WI38 (cell line): ENCODE data around the gene SULT1B1.

Experiments
- H3K4me3 ChIP-seq: 2 replicates; pipeline ENCODE4 v1.5.1; 2011; ENCODE audit warnings: low read depth, mild to moderate bottlenecking, control low read depth, low read length
- CTCF ChIP-seq: IDR thresholded peaks from 2 replicates; pipeline ENCODE4 v1.5.1; 2012; ENCODE audit warnings: low read depth, mild to moderate bottlenecking, control low read depth, low read length

The SULT1B1 gene

GRCh38 chr4:69765751-69766150 is 5.3 kb upstream of the SULT1B1 start:
- no peak for TF ChIP-seq CTCF

GRCh38 chr4:69764311-69764710 is 3.9 kb upstream of the SULT1B1 start:
- H3K4me3 ChIP-seq = no peak overlapping the region
- TF ChIP-seq CTCF = no peak

More at GRCh38 chr4:69765751-69766150, 5.3 kb upstream of the SULT1B1 start:
- no peak overlapping the region for H3K4me3 ChIP-seq

DNA sequence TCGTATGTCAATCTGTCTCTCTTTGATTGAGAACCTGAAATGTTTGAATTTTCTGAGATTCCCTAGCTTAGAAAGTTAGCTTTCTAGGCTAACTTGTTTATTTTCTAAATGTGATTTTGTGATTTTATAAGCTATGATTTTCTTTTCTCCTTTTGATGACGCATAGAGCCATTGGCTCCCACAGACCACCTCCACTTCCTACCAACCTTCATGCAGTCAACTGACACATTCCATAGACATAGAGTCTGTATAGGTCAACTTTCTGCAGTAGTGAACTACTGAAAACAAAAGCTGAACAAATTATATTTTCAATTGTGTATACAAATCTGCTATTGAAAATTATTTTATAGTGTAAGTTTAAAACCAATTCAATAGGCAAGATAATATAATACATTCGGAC is 2.8 kb upstream of the SULT1B1 start:
- no peak overlapping the region for H3K4me3 ChIP-seq
- no peak for TF ChIP-seq CTCF

- no peak overlapping the region for H3K4me3 ChIP-seq
Observed at GRCh38 chr4:69759189-69759604, 1.2 kb downstream of the SULT1B1 start.

DNA sequence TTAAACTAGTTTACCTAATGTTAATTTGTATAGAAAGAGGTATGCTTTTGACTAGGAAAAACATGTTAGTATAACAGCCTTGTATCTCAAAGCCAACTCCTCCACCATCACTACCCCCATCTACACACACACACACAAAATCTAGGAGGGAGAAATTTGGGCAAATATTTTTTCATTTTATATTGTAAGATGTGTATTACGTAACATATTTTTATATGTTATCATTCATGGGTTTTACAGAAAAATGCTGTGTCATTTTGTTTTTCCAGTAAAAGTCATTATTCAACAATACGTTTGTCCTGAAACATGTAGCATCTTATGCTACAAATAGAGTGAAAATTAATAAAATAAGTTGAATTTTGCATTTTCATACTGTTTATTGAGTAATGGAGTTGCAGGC is 3.0 kb downstream of the SULT1B1 start:
- no peak overlapping the region for H3K4me3 ChIP-seq
- TF ChIP-seq CTCF = no peak

More at GRCh38 chr4:69759189-69759604, 1.2 kb downstream of the SULT1B1 start:
- TF ChIP-seq CTCF = no peak

GRCh38 chr4:69754926-69755580 is 5.4 kb downstream of the SULT1B1 start:
- H3K4me3 ChIP-seq = no peak overlapping the region
- no peak for TF ChIP-seq CTCF

DNA sequence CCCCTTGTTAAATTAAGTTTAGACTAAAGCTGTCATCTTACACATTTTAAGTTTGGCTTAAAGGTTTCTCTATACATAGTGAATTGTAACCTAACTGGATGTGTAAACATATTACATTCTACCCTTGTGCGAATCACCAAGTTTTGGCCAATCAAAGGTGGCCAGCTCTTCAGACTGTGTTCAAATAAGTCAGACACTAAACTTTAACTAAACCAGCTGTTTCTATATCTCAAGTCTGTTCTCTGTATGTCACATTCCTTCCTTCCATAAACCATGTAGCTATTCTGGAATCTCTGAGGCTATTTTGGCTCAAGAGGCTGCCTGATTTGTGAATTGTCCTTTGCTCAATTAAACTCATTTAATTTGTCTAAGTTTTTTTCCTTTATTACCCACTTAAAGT is 6.7 kb downstream of the SULT1B1 start:
- H3K4me3 ChIP-seq = no peak overlapping the region
- no peak for TF ChIP-seq CTCF
